Caco-2 (cell line): ENCODE measurements around the gene A4GALT. TPM values are rescaled to one million over a fixed set of nuclear protein-coding genes. Genes with fewer than 3 reads are reported as not detected.
A peak's percentile ranks its signal among the peaks of the same experiment; 100 is the strongest.

Experiments
- BruUV-seq: library from RNA; stranded (reverse); fragments of 400-500 nt; replicated peaks from 2 replicates; lab custom pipeline; 2021; lab: Mats Ljungman, UMichigan
- CTCF ChIA-PET: fragments of 300-600 bp; sonication (Branson Sonifier 250); formaldehyde crosslinking; loops from one replicate; lab custom pipeline; 2022; ENCODE audit warnings: antibody characterized with exemption; lab: Charles Lee
- POLR2A ChIA-PET: fragments of 300-600 bp; sonication (Branson Sonifier 250); formaldehyde crosslinking; loops from one replicate; lab custom pipeline; 2022; ENCODE audit warnings: antibody characterized with exemption; lab: Charles Lee
- DNase-seq, 2 experiments: peaks; one replicate each; pipeline versions ENCODE4 v3.0.0 to v3.0.0-alpha.2; 2020 to 2022
- H3K27me3 ChIP-seq: replicated peaks from 2 replicates; pipeline ENCODE4 v1.6.0; 2011; ENCODE audit warnings: low read length; ENCODE audit not compliant: control insufficient read depth, insufficient read depth
- H3K36me3 ChIP-seq: 2 replicates; pipeline ENCODE4 v1.5.1; 2011; ENCODE audit warnings: low read length; ENCODE audit not compliant: control insufficient read depth, insufficient read depth
- H3K4me1 ChIP-seq: fragments of 250-450 bp; sonication (Bioruptor Pico); 2 replicates; pipeline ENCODE4 v1.5.1; 2020; ENCODE audit warnings: mild to moderate bottlenecking
- H3K4me3 ChIP-seq: 2 replicates; pipeline ENCODE4 v1.5.1; 2011; ENCODE audit warnings: low read depth, mild to moderate bottlenecking, control low read depth, low read length
- H3K9me3 ChIP-seq: fragments of 250-450 bp; sonication (Bioruptor Pico); 2 replicates; pipeline ENCODE4 v1.5.1; 2020; ENCODE audit warnings: mild to moderate bottlenecking, moderate library complexity
- H3K27ac Mint-ChIP-seq: one replicate; pipeline ENCODE4 v1.8.0; 2022; ENCODE audit warnings: mixed read lengths; ENCODE audit not compliant: unreplicated experiment
- H3K27me3 Mint-ChIP-seq: one replicate; pipeline ENCODE4 v1.8.0; 2022; ENCODE audit warnings: mixed read lengths; ENCODE audit not compliant: insufficient read depth, unreplicated experiment
- H3K36me3 Mint-ChIP-seq: one replicate; pipeline ENCODE4 v1.8.0; 2022; ENCODE audit warnings: mild to moderate bottlenecking, mixed read lengths; ENCODE audit not compliant: insufficient read depth, unreplicated experiment
- H3K4me1 Mint-ChIP-seq: one replicate; pipeline ENCODE4 v1.8.0; 2022; ENCODE audit warnings: low read depth, mixed read lengths; ENCODE audit not compliant: unreplicated experiment
- H3K4me3 Mint-ChIP-seq: one replicate; pipeline ENCODE4 v1.8.0; 2022; ENCODE audit warnings: mild to moderate bottlenecking, moderate library complexity, mixed read lengths; ENCODE audit not compliant: unreplicated experiment
- H3K9me3 Mint-ChIP-seq: one replicate; pipeline ENCODE4 v1.8.0; 2022; ENCODE audit warnings: mixed read lengths; ENCODE audit not compliant: unreplicated experiment
- CTCF ChIP-seq, 2 experiments: fragments of 200-600 bp in 1 of 2; IDR thresholded peaks; 1 replicate in 1 of 2; 2 replicates in 1 of 2; pipeline versions ENCODE4 v1.5.1 to v1.8.0; 2011 to 2022; ENCODE audit warnings: antibody characterized with exemption in 1 of 2, control low read depth in 1 of 2, inconsistent platforms in 1 of 2, low read depth in 1 of 2, low read length in 1 of 2, mild to moderate bottlenecking in 1 of 2, moderate library complexity in 1 of 2; ENCODE audit not compliant: insufficient read depth in 1 of 2, severe bottlenecking in 1 of 2, unreplicated experiment in 1 of 2
- intact Hi-C: fragments of 100-400 bp; cut with micrococcal nuclease; formaldehyde crosslinking; loops from one replicate; pipeline ENCODE4 v1.10.0; 2022; ENCODE audit not compliant: unreplicated experiment
- total RNA-seq: library from RNA; stranded (reverse); gene quantifications from 2 replicates; pipeline ENCODE4 v1.2.3, GENCODE V29; 2022

A4GALT gene
- total RNA-seq, 1 experiment from 2014 or later: 16.2 TPM

GRCh38 chr22:42649246-42650099 lies 71.2 kb downstream of the A4GALT start, which contains the start of gene CYB5R3:
Gene CYB5R3, minus strand, starts transcription at chr22:42649392. Its CDS starts 77 bp downstream, at chr22:42649315.
- TSS peak; percentile 95 for BruUV-seq
- intact Hi-C loops: no loop called here

GRCh38 chr22:42648368-42649245 lies 72.1 kb downstream of the A4GALT start:
- peak overlapping the region; percentile 98 for H3K4me3 ChIP-seq
- ChIA-PET POLR2A (interaction anchor here (0.9 to 1.0 kb wide), 2 partner anchors 33 to 34 kb away, joined by 3 to 7 read pairs; partner anchors contain the start of gene POLDIP3), CTCF (no interaction called here)
- TF ChIP-seq CTCF (IDR thresholded peaks at IDR 0.05; ENCODE audit: insufficient read depth in 1 of 2, low read depth in 1 of 2, low read length in 1 of 2, severe bottlenecking in 1 of 2, unreplicated experiment in 1 of 2): no peak
- H3K27me3 ChIP-seq: no peaks in the 10 kb centered on the region
- no peaks in the 10 kb centered on the region for H3K36me3 ChIP-seq
- Mint-ChIP-seq H3K4me1 (peaks cover 25% of the 10 kb centered on the region), H3K9me3 (no peaks in the 10 kb centered on the region), H3K27me3 (no peaks in the 10 kb centered on the region), H3K4me3 (peak overlapping the region; percentile 100), H3K36me3 (peaks cover 11% of the 10 kb centered on the region), H3K27ac (peak overlapping the region; percentile 97)
- no peaks in the 10 kb centered on the region for H3K9me3 ChIP-seq
- BruUV-seq: TSS peak; percentile 81
- intact Hi-C loops: no loop called here
- peaks cover 10% of the 10 kb centered on the region for H3K4me1 ChIP-seq
- DNase-seq: peak; percentile 26 to 52

More at GRCh38 chr22:42649246-42650099, 71.2 kb downstream of the A4GALT start, which contains the start of gene CYB5R3:
- peaks cover 19% of the 10 kb centered on the region for H3K4me1 ChIP-seq
- H3K36me3 ChIP-seq: no peaks in the 10 kb centered on the region
- H3K4me3 ChIP-seq: peak within 1 kb of the TSS; percentile 98
- H3K27ac Mint-ChIP-seq: peak within 1 kb of the TSS; percentile 97
- H3K27me3 Mint-ChIP-seq: no peaks in the 10 kb centered on the region
- CTCF ChIA-PET: no interaction called here
- H3K4me1 Mint-ChIP-seq: peaks cover 28% of the 10 kb centered on the region
- POLR2A ChIA-PET: interaction anchor here (0.5 to 1.0 kb wide), 3 partner anchors 34 to 497 kb away, joined by 3 to 7 read pairs (median 3); partner anchors contain the start of gene POLDIP3
- TF ChIP-seq CTCF (IDR thresholded peaks at IDR 0.05; ENCODE audit: insufficient read depth in 1 of 2, low read depth in 1 of 2, low read length in 1 of 2, severe bottlenecking in 1 of 2, unreplicated experiment in 1 of 2): no peak
- no peaks in the 10 kb centered on the region for H3K9me3 Mint-ChIP-seq
- peak; percentile 83 to 87 for DNase-seq
- H3K9me3 ChIP-seq: no peaks in the 10 kb centered on the region
- peak within 1 kb of the TSS; percentile 100 for H3K4me3 Mint-ChIP-seq
- H3K36me3 Mint-ChIP-seq: peaks cover 8% of the 10 kb centered on the region
- H3K27me3 ChIP-seq: no peaks in the 10 kb centered on the region

GRCh38 chr22:42648017-42648367 lies 72.7 kb downstream of the A4GALT start:
- TF ChIP-seq CTCF (IDR thresholded peaks at IDR 0.05; ENCODE audit: insufficient read depth in 1 of 2, low read depth in 1 of 2, low read length in 1 of 2, severe bottlenecking in 1 of 2, unreplicated experiment in 1 of 2): no peak
- H3K4me3 ChIP-seq: peak overlapping the region; percentile 98
- POLR2A ChIA-PET: no interaction called here
- peaks cover 25% of the 10 kb centered on the region for H3K4me1 Mint-ChIP-seq
- H3K27me3 ChIP-seq: no peaks in the 10 kb centered on the region
- peak overlapping the region; percentile 100 for H3K4me3 Mint-ChIP-seq
- no peaks in the 10 kb centered on the region for H3K9me3 ChIP-seq
- no TSS peak for BruUV-seq
- H3K36me3 ChIP-seq: no peaks in the 10 kb centered on the region
- H3K36me3 Mint-ChIP-seq: peaks cover 11% of the 10 kb centered on the region
- no peaks in the 10 kb centered on the region for H3K9me3 Mint-ChIP-seq
- intact Hi-C loops: no loop called here
- no peak for DNase-seq
- H3K27ac Mint-ChIP-seq: peak overlapping the region; percentile 67
- CTCF ChIA-PET: no interaction called here
- no peaks in the 10 kb centered on the region for H3K27me3 Mint-ChIP-seq
- peaks cover 8% of the 10 kb centered on the region; the same call in 1 of the 2 replicates for H3K4me1 ChIP-seq
